Keratinocyte (primary cell): ENCODE data around the gene SLC22A3. TPM values are rescaled to one million over a fixed set of nuclear protein-coding genes. Genes with fewer than 3 reads are reported as not detected.

Experiments used
- DNase-seq: peaks from one replicate; pipeline ENCODE4 v3.0.0-alpha.2; 2011; ENCODE audit warnings: low read depth, missing footprints, low spot score
- FAIRE-seq: peaks from 2 replicates; lab custom pipeline; 2011; peaks lifted over from hg19 to GRCh38; lab: Jason Lieb, UNC
- H2AFZ ChIP-seq: 2 replicates; pipeline ENCODE4 v1.6.0; 2012; ENCODE audit warnings: low read length, control low read depth, inconsistent platforms; ENCODE audit not compliant: control insufficient read depth
- H3K27ac ChIP-seq: 2 replicates; pipeline ENCODE4 v1.5.1; 2011; ENCODE audit warnings: low read length; ENCODE audit not compliant: control insufficient read depth, insufficient read depth
- H3K27me3 ChIP-seq: 3 replicates; pipeline ENCODE4 v1.6.0; 2011; ENCODE audit warnings: low read length; ENCODE audit not compliant: control insufficient read depth, insufficient read depth; ENCODE audit errors: extremely low read depth
- H3K36me3 ChIP-seq, 2 experiments: 2 replicates in 1 of 2; 3 replicates in 1 of 2; pipeline ENCODE4 v1.5.1; 2011; ENCODE audit warnings: low read length in 2 of 2, mild to moderate bottlenecking in 1 of 2; ENCODE audit not compliant: control insufficient read depth in 2 of 2, insufficient read depth in 2 of 2; ENCODE audit errors: extremely low read depth in 1 of 2
- H3K4me1 ChIP-seq: 3 replicates; pipeline ENCODE4 v1.5.1; 2011; ENCODE audit warnings: low read length; ENCODE audit not compliant: control insufficient read depth, insufficient read depth; ENCODE audit errors: extremely low read depth
- H3K4me2 ChIP-seq: 3 replicates; pipeline ENCODE4 v1.6.0; 2011; ENCODE audit warnings: low read depth, low read length; ENCODE audit not compliant: control insufficient read depth, insufficient read depth; ENCODE audit errors: extremely low read depth
- H3K4me3 ChIP-seq, 3 experiments: fragments of 200-600 bp in 1 of 3; sonication (generic) in 1 of 3; 2 replicates in 2 of 3; 3 replicates in 1 of 3; pipeline ENCODE4 v1.5.1; 2011 to 2016; ENCODE audit warnings: low read length in 3 of 3, mild to moderate bottlenecking in 3 of 3, control low read depth in 2 of 3, inconsistent platforms in 1 of 3, low read depth in 1 of 3, mixed read lengths in 1 of 3, mixed run types in 1 of 3, moderate library complexity in 1 of 3; ENCODE audit not compliant: control insufficient read depth in 2 of 3, insufficient read depth in 2 of 3; ENCODE audit errors: extremely low read depth in 1 of 3
- H3K79me2 ChIP-seq: 2 replicates; pipeline ENCODE4 v1.6.0; 2012; ENCODE audit warnings: low read length; ENCODE audit not compliant: control insufficient read depth, insufficient read depth
- H3K9ac ChIP-seq: 3 replicates; pipeline ENCODE4 v1.6.0; 2011; ENCODE audit warnings: low read length; ENCODE audit not compliant: control insufficient read depth, insufficient read depth; ENCODE audit errors: extremely low read depth
- H3K9me1 ChIP-seq: 3 replicates; pipeline ENCODE4 v1.6.0; 2011; ENCODE audit warnings: low read length; ENCODE audit not compliant: control insufficient read depth, insufficient read depth; ENCODE audit errors: extremely low read depth
- H3K9me3 ChIP-seq: 2 replicates; pipeline ENCODE4 v1.5.1; 2012; ENCODE audit warnings: low read depth, low read length; ENCODE audit not compliant: control insufficient read depth
- H4K20me1 ChIP-seq: 3 replicates; pipeline ENCODE4 v1.6.0; 2011; ENCODE audit warnings: low read length; ENCODE audit not compliant: control insufficient read depth, insufficient read depth; ENCODE audit errors: extremely low read depth
- CTCF ChIP-seq, 3 experiments: IDR thresholded peaks in 1 of 3; conservative IDR thresholded peaks in 1 of 3; optimal IDR thresholded peaks in 1 of 3; 2 replicates in 2 of 3; 3 replicates in 1 of 3; pipeline versions ENCODE3 to v1.5.1; 2011; ENCODE audit warnings: low read length in 3 of 3, mild to moderate bottlenecking in 3 of 3, moderate library complexity in 2 of 3, control low read depth in 1 of 3, inconsistent platforms in 1 of 3; ENCODE audit not compliant: insufficient read depth in 2 of 3; ENCODE audit errors: extremely low read depth in 1 of 3
- EZH2 ChIP-seq: IDR thresholded peaks from one replicate; pipeline ENCODE4 v1.6.1; 2012; ENCODE audit warnings: inconsistent platforms, mild to moderate bottlenecking, low read length, moderate library complexity
- dilution Hi-C: fragments of 300-500 bp; cut with MboI; formaldehyde crosslinking; loops from one replicate; pipeline ENCODE4 v1.7.0; 2020; ENCODE audit warnings: low sequenced_read_pairs; ENCODE audit not compliant: extremely low pct_ligation_motif_present
- polyA plus RNA-seq, 5 experiments: library from polyadenylated mRNA; depleted of rRNA in 3 of 5; stranded (reverse) in 3 of 5; stranded (forward) in 1 of 5; unstranded in 1 of 5; fragments of >200 nt; gene quantifications; 1 replicate in 1 of 5; 2 replicates in 3 of 5; 3 replicates in 1 of 5; pipeline versions ENCODE4 v1.2.1 to v1.2.3, GENCODE V29; 2011 to 2012; ENCODE audit warnings: missing spikeins in 2 of 5, low read depth in 1 of 5, low replicate concordance in 1 of 5

The SLC22A3 gene
- polyA plus RNA-seq, 1 donor (not counting 4 experiments of a cell fraction or from before 2014, with no cell fraction given) = 1.8 TPM

DNA sequence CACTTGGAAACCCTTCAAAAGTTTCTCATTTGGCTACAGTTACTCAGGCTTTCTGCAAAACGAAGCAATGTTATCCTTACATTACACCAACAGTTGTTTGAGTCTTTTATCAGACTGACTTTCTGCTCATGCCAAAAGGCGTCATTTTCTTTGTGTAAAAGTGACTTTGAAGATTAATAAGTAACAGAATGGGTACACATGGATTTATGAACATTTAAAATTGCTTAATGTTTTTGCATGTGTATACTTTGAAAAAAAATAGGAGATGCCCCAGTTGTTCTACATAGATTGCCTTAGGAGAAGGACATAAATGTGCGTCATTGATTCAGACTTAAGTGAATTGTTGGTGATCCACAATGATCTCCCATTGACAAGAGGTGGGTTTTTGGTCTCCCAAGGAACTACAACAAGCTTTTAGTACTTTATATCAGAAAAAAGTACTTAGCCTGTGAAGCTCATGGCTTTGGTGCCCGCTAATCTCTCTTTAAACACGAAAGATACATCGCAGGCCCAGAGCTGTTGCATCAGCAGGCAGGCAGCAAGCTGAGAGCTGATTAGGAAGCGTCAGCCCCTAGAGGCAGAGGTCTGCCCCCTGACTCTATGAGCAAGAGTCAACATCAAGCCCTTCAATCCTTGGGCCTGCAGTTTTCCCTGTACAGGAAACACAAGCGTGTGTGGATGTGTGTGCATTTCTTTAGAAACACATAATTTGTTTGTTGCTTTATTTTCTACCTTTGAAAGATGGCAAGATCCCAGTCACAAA lies 45.9 kb downstream of the SLC22A3 start:
- Histone ChIP-seq H3K9me1 (no peaks in the 10 kb centered on the region), H3K4me2 (no peak overlapping the region), H3K27me3 (no peaks in the 10 kb centered on the region), H3K9me3 (no peaks in the 10 kb centered on the region), H3K4me1 (peaks cover 39% of the 10 kb centered on the region), H3K79me2 (no peaks in the 10 kb centered on the region), H3K9ac (no peak overlapping the region), H4K20me1 (no peaks in the 10 kb centered on the region), H3K27ac (no peak overlapping the region), H2AFZ (no peak overlapping the region), H3K4me3 (no peak overlapping the region), H3K36me3 (no peaks in the 10 kb centered on the region)
- dilution Hi-C loops = no loop called here
- no peak for DNase-seq
- no peak for FAIRE-seq
- no peak for TF ChIP-seq CTCF (optimal IDR thresholded peaks at IDR 0.05 in 1 of 3, IDR thresholded peaks at IDR 0.05 in 1 of 3, conservative IDR thresholded peaks at IDR 0.05 in 1 of 3; ENCODE audit: extremely low read depth in 1 of 3, insufficient read depth in 2 of 3, low read length in 3 of 3)
- no peak for TF ChIP-seq EZH2

DNA sequence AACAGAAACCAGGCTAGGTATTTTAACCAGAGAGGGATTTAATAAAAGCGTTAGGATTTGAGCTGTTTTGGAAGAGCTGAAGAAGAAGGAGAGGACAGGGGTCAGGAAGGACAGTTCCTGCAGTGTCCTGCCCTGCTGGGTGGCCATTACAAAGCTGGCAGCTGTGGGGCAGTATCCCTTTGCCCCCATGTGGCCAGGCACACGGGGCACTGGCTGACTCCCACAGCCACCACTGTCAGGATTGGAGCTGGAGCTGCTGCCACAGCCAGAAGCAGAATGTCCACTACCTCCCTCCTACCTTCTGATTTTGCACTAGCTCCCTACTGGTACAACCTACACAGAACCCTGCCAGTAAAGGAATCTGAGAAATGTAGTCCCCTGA lies 46.5 kb downstream of the SLC22A3 start:
- Histone ChIP-seq H3K9ac (no peak overlapping the region), H3K36me3 (no peaks in the 10 kb centered on the region), H3K4me1 (peaks cover 33% of the 10 kb centered on the region), H3K27ac (no peak overlapping the region), H3K4me3 (no peak overlapping the region), H3K4me2 (no peak overlapping the region), H3K79me2 (no peaks in the 10 kb centered on the region), H3K9me1 (no peaks in the 10 kb centered on the region), H3K27me3 (no peaks in the 10 kb centered on the region), H4K20me1 (no peaks in the 10 kb centered on the region), H3K9me3 (no peaks in the 10 kb centered on the region), H2AFZ (no peak overlapping the region)
- FAIRE-seq (no peak), DNase-seq (no peak)
- TF ChIP-seq CTCF (optimal IDR thresholded peaks at IDR 0.05 in 1 of 3, IDR thresholded peaks at IDR 0.05 in 1 of 3, conservative IDR thresholded peaks at IDR 0.05 in 1 of 3; ENCODE audit: extremely low read depth in 1 of 3, insufficient read depth in 2 of 3, low read length in 3 of 3) = no peak
- TF ChIP-seq EZH2 = no peak
- dilution Hi-C loops = no loop called here
